Stimulated activated CD8-positive, alpha-beta memory T cell treated with anti-CD3 and anti-CD28 coated beads, Interleukin-4, amount 100 ng/mL, for 4 hours (primary cell): ENCODE results near the gene TTC21B.

ENCODE experiments used
- DNase-seq, 2 donors: peaks; one replicate each; pipeline ENCODE4 v3.0.0-alpha.2; 2020; ENCODE audit warnings: low read depth in 2 of 2, low spot score in 1 of 2

Gene TTC21B

GRCh38 chr2:165839610-165840009 is 114.0 kb downstream of the TTC21B start:
- no peak for DNase-seq

- DNase-seq = no peak
Measured at GRCh38 chr2:165837122-165837521, 116.5 kb downstream of the TTC21B start.

GRCh38 chr2:165835363-165835762 is 118.2 kb downstream of the TTC21B start:
- no peak for DNase-seq

- DNase-seq = no peak
Measured at GRCh38 chr2:165833156-165833555, 120.4 kb downstream of the TTC21B start.

GRCh38 chr2:165827921-165828276 is 125.7 kb downstream of the TTC21B start:
- no peak for DNase-seq

GRCh38 chr2:165827016-165827920 is 126.3 kb downstream of the TTC21B start:
- no peak for DNase-seq

- DNase-seq = no peak
Measured at GRCh38 chr2:165825041-165825440, 128.5 kb downstream of the TTC21B start.
